Inflammatory macrophage treated with lipopolysaccharide for 1 hour (primary cell): ENCODE results near the gene LBP.
"Not testable (repeated sequence)": the region's sequence is repeated elsewhere in the genome, so short reads cannot be mapped to it uniquely, and the experiment has no call there.

Source experiments
- DNase-seq, 2 donors: peaks; one replicate each; pipeline ENCODE4 v3.0.0-alpha.2; 2020 to 2022

LBP gene

GRCh38 chr20:38321959-38322598, 24.2 kb upstream of the LBP start:
- DNase-seq = peak; percentile 33 to 69

DNA sequence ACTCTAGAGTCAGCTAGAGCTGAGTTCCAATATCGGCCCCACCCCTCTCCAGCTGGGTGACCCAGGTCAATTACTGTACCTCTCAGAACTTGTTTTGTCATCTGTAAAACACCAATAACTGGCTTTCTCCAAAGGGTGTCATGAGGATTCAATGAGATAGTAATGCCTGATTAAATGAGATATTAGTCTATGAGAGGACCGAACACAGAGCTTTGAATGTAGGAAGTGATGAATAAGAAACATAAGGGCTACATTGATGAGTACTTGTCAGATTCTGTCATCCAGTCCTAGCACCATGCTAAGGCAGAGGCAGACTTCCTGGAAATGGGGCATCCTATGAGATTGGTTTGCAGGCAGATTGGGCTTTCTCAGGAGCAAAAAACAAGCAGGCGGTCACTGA, 22.1 kb upstream of the LBP start:
- no peak for DNase-seq

- no peak for DNase-seq
These were observed 21.1 kb upstream of the LBP start for GRCh38 chr20:38325167-38325566.

- DNase-seq = no peak
These were observed 20.4 kb upstream of the LBP start for GRCh38 chr20:38325905-38326304.

DNA sequence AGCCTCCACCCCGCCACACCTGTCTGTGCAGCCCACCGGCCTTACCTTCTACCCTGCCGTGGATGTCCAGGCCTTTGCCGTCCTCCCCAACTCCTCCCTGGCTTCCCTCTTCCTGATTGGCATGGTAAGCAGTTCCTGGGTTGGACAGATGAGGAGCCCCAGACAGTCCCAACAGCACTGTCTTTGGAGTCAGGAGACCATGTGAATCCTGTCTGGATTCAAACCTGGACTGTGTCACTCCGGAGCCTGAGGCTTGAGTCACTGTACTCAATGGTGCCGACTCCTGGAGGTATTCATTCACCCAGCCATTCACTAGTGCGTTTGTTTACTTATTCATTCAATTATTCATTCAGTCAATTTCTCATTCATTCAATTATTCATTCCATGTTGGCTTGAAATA, 20.0 kb upstream of the LBP start:
- no peak for DNase-seq

DNA sequence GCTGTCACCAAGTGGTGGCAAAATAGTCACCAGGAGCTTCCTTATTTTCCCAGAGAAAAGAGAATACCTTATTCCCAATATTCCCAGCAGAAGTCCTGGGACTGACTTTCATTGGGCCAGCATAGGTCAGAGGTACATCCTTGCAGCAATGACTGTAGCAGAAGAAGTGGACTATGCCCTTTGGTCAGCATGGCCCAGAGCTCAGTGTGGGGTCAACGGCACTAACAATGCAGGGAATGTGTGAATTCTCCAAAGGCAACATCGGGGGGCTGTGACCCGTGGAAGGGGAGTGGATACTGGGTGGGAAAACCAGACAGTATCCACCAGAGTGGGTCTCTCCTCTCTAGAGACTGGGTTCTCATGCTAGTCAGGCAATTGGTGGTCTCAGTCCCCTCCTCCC, 15.6 kb upstream of the LBP start:
- no peak for DNase-seq

DNA sequence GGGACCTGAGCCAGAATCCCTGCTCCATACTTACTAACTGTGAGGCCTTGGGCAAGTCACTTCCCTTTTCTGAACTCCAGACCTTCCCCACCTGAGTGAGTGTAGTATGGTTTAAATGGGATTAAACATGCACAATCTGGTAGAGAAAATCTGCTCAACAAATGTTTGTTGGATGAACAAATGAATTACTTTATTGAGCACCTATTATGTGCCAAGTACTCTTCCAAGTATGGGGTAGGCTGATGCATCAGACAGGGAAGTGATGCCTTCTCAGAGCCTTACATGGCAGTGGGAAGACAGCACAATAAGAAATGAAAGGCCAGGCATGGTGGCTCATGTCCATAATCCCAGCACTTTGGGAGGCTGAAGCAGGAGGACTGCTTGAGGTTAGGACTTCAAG, 15.0 kb upstream of the LBP start:
- no peak for DNase-seq

DNA sequence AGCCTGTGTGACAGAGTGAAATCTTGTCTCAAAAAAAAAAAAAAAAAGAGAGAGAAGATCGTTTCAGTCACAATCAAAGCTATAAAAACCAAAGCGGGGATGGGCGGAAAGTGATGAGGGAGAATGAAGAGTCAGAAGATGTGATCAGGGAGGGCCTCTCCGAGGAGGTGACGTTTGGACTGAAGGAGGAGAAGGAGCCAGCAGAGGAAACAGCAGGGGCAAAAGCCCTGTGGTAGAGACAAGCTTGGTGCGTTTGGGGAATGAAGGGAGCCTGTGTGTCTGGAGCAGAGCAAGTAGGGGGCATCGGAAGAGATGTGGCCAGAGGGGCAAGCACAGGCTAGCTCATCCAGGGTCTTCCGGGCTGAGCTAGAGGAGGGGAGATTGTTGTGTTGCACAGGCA, 14.5 kb upstream of the LBP start:
- DNase-seq = no peak

- DNase-seq = no peak
These were observed 12.3 kb upstream of the LBP start for GRCh38 chr20:38334016-38334415.

DNA sequence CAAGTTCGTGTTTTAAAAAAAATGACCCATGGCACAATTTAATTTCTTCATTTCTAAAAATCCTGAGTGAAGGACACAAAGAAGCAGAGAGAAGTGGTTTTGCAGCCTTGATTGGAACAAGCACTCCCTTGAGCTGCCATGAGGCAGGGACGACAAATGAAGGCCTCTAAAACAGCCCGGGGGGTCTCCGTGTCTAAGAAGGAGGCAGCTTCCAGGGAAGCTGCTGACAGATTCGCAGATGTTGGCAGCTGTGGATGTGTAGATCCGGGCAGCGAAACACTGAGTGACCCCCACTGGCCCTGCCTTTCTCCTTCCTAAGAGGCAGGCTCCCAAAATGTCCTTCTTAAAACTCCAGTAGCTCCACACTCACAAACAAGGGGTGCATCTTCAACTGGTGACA, 9.6 kb upstream of the LBP start:
- DNase-seq = no peak

- DNase-seq = peak; percentile 36 to 59
These were observed 8.6 kb upstream of the LBP start for GRCh38 chr20:38337561-38338140.

GRCh38 chr20:38338849-38339520, 7.3 kb upstream of the LBP start:
- DNase-seq = no peak

DNA sequence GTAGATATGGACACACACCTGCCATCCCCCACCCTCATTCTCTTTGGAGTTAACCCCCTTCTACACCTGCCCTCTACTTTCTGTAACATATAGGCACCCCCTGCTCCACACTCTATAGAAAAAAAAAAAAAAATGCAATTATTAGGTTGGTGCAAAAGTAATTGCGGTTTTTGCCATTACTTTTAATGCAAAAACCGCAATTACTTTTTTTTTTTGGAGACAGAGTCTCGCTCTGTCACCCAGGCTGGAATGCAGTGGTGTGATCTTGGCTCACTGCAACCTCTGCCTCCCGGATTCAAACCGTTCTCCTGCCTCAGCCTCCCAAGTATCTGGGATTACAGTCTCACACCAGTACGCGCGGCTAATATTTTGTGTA, 6.8 kb upstream of the LBP start:
- DNase-seq = not testable (repeated sequence)

GRCh38 chr20:38339997-38340396, 6.3 kb upstream of the LBP start:
- DNase-seq = no peak

DNA sequence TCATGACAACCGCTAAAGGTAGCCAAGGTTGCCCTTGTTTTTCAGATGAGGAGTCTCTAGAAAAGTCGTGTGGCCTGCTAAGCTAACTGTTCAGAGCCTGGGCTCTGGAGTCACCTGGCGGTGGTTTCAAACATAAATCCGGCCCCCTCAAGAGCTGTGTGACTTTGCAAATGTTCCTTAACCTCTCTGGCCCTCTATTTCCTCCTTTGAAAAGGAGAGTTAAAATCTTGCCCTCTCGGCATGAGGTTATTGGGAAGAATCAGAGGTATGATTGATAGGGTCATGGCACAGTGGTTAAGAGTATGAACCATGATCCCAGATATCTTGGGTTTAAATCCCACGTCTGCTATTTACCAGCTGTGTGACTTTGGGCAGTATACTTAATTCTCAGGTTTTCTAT, 5.6 kb upstream of the LBP start:
- DNase-seq = no peak

DNA sequence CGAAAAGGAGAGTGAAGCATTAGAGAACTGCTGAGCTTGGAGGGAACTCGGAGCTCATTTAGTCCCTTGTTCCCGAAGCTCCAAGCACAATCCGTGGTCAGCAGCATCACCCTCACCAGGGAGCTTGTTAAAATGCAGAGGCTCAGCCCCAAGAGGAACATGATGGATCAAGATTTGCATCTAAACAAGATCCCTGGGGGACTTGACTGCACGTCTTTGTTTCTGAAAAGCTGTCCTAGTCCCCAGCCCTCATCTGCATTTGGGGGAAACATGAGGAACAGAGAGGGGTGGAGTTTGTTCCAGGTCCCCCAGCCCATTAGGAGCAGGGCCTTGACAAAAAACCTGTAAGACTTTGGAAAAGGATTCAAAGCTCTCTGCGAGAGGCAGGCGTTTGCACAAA, 4.1 kb upstream of the LBP start:
- DNase-seq = no peak

DNA sequence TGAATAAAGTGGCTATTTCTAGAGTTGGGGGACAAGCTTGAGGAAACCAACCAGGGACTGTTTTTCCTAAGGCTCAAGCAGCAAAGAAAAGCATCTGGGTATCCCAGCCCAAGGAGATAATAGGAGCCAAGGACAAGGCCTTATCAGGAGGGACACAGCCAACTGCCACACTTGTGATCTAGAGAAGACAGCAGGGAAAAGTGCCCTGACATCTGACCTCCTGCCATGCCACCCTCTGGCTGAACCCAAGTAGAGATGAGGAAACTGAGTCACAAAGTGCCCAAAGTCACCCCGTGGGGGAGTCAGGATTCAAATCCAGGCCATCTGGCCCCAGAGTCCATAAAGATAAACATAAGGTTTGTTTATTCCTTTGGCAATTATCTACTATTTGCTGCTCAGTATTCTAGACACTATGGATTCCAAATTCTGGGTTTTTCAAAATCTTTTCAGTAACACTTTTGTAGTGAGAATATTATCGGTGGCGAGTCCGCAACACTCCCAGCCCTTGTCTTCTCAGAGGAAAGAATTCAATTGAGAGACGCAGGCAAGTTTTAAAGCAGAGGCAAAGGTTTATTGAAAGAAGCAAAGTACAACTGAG, 3.5 kb upstream of the LBP start:
- DNase-seq = no peak

- no peak for DNase-seq
These were observed 2.8 kb upstream of the LBP start for GRCh38 chr20:38343311-38344106.

DNA sequence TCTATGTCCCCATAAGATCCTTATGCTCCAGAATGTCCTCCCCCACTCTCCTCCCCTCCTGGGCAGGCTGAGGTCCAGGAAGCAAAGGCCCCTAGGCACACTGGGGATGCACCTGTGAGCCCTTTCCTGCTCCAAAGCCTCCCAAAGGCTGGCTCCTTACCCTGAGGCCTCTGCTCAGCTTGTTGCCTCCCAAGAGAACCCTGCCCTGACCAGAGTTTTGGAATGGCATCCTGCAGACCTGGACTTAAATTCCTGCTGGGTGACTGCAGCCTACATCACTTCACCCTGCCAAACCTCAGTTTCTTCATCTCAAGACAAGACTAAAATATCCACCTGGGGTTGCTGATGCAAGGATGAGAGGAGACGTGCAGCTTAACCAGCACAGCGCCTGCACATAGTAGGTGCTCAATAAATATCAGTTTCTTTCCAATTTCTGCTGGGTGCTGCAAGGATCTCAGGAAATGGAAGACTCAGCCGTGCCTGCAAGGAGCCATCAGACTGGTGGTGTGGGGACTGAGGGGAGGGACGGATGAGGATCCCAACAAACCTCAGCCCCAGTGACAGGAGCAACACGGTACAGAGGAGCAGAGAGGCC, 2.1 kb upstream of the LBP start:
- no peak for DNase-seq

GRCh38 chr20:38345643-38346042, 639 bp upstream of the LBP start:
- DNase-seq = no peak

DNA sequence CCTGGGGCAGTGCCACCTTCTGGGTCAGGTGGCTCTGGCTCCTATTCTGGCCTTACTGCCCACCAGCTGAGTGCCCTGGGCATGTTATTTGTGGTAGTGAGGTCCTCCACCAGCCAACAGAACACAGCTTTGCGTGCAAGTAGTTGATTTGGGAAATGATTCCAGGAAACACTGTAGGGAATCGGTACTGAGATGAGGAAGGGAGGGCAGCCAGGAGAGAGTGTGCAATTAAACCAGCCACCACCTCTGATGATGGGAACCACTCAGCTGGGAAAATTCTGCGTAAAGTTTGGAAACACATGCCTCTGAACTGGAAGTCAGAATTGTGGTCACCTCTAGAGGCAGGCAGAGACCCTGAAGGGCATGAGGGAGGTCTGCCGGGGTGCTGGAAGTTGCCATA, 459 bp downstream of the LBP start:
- no peak for DNase-seq

GRCh38 chr20:38349856-38350255, 3.6 kb downstream of the LBP start:
- no peak for DNase-seq
